A549 (cell line): Measurements from ENCODE around the gene CYP26B1.

ENCODE experiments used
- CHD2 ChIP-seq: fragments of 150-350 bp; IDR thresholded peaks from 2 replicates; pipeline ENCODE4 v1.6.1; 2014; ENCODE audit warnings: low read length; ENCODE audit not compliant: partially characterized antibody
- EP300 ChIP-seq, 2 experiments: fragments of >200 bp; sonication (Bioruptor Twin); formaldehyde crosslinking; IDR thresholded peaks; 2 replicates in 1 of 2; 3 replicates in 1 of 2; pipeline ENCODE4 v1.6.1; 2016 to 2017
- HOXB13 ChIP-seq: fragments of 250-450 bp; sonication (Bioruptor Pico); IDR thresholded peaks from 2 replicates; pipeline ENCODE4 v1.5.0; 2020; ENCODE audit warnings: low read depth, mild to moderate bottlenecking, moderate library complexity
- MAFK ChIP-seq: fragments of 450-650 bp; IDR thresholded peaks from 2 replicates; pipeline ENCODE4 v1.6.1; 2014; ENCODE audit not compliant: partially characterized antibody
- POLR2A ChIP-seq: IDR thresholded peaks from 2 replicates; pipeline ENCODE4 v1.6.1; 2012; ENCODE audit warnings: mild to moderate bottlenecking, low read length
- RAD21 ChIP-seq, 2 experiments: fragments of >200 bp in 1 of 2; sonication (Bioruptor Twin) in 1 of 2; formaldehyde crosslinking in 1 of 2; IDR thresholded peaks in 1 of 2; conservative IDR thresholded peaks in 1 of 2; 2 replicates in 1 of 2; 3 replicates in 1 of 2; pipeline ENCODE4 v1.6.1; 2012 to 2018; ENCODE audit warnings: inconsistent platforms in 1 of 2
- TF ChIP-seq, protein P1 (sequence below): fragments of >200 bp; sonication (Bioruptor Twin); formaldehyde crosslinking; IDR thresholded peaks from 3 replicates; pipeline ENCODE4 v1.5.1; 2016
- TF ChIP-seq, protein P2 (sequence below): fragments of 200-600 bp; sonication (generic); IDR thresholded peaks from 2 replicates; pipeline ENCODE4 v1.6.1; 2016; ENCODE audit warnings: antibody characterized with exemption, mild to moderate bottlenecking, moderate library complexity

DNA sequence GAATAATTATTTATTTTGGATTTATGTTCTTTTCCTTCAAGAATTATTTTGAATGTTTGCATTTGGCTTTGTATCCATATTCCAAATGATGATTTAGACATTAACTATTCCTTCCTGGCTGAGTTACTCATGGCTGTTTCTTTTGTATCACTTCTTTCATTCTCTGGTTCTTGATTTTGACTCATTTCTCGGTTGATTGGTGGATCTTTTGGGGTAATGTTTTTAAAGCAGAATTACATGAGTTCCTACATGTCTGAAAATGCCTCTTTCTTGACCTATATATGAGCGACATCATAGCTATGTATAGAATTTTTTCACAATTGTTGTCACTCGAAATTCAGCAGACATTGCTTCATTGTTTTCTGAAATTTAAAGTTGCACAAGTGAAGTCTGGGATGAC is 39.5 kb downstream of the CYP26B1 start:
- TF ChIP-seq, protein P1, sequence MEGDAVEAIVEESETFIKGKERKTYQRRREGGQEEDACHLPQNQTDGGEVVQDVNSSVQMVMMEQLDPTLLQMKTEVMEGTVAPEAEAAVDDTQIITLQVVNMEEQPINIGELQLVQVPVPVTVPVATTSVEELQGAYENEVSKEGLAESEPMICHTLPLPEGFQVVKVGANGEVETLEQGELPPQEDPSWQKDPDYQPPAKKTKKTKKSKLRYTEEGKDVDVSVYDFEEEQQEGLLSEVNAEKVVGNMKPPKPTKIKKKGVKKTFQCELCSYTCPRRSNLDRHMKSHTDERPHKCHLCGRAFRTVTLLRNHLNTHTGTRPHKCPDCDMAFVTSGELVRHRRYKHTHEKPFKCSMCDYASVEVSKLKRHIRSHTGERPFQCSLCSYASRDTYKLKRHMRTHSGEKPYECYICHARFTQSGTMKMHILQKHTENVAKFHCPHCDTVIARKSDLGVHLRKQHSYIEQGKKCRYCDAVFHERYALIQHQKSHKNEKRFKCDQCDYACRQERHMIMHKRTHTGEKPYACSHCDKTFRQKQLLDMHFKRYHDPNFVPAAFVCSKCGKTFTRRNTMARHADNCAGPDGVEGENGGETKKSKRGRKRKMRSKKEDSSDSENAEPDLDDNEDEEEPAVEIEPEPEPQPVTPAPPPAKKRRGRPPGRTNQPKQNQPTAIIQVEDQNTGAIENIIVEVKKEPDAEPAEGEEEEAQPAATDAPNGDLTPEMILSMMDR, result no peak
- TF ChIP-seq HOXB13 (no peak), RAD21 (conservative IDR thresholded peaks at IDR 0.05 in 1 of 2, IDR thresholded peaks at IDR 0.05 in 1 of 2) (no peak), CHD2 (no peak), POLR2A (no peak), MAFK (no peak), EP300 (IDR thresholded peaks at IDR 0.05) (no peak)
- TF ChIP-seq, protein P2, sequence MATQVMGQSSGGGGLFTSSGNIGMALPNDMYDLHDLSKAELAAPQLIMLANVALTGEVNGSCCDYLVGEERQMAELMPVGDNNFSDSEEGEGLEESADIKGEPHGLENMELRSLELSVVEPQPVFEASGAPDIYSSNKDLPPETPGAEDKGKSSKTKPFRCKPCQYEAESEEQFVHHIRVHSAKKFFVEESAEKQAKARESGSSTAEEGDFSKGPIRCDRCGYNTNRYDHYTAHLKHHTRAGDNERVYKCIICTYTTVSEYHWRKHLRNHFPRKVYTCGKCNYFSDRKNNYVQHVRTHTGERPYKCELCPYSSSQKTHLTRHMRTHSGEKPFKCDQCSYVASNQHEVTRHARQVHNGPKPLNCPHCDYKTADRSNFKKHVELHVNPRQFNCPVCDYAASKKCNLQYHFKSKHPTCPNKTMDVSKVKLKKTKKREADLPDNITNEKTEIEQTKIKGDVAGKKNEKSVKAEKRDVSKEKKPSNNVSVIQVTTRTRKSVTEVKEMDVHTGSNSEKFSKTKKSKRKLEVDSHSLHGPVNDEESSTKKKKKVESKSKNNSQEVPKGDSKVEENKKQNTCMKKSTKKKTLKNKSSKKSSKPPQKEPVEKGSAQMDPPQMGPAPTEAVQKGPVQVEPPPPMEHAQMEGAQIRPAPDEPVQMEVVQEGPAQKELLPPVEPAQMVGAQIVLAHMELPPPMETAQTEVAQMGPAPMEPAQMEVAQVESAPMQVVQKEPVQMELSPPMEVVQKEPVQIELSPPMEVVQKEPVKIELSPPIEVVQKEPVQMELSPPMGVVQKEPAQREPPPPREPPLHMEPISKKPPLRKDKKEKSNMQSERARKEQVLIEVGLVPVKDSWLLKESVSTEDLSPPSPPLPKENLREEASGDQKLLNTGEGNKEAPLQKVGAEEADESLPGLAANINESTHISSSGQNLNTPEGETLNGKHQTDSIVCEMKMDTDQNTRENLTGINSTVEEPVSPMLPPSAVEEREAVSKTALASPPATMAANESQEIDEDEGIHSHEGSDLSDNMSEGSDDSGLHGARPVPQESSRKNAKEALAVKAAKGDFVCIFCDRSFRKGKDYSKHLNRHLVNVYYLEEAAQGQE, result no peak
